ENCODE data around the gene AP4E1.

GRCh38 chr15:51048308-51048707 is 139.8 kb downstream of the AP4E1 start:
- TF ChIP-seq CTCF (IDR thresholded peaks at IDR 0.05; ENCODE audit: low read length): no peak
- TF ChIP-seq EZH2phosphoT487 (IDR thresholded peaks at IDR 0.05; ENCODE audit: low read length): no peak

All from MM.1S (cell line).